Panc1 (cell line): ENCODE data around the gene CDH10. TPM values are rescaled to one million over a fixed set of nuclear protein-coding genes. Genes with fewer than 3 reads are reported as not detected.

ENCODE experiments used
- ATAC-seq: fragments of 200-7000 bp; cut with Tn5 transposase; 2 replicates; pipeline ENCODE4 v1.9.1; 2020; ENCODE audit warnings: mild to moderate bottlenecking, moderate library complexity
- BruUV-seq: library from RNA; stranded (reverse); fragments of 400-500 nt; replicated peaks from 2 replicates; lab custom pipeline; 2021; lab: Mats Ljungman, UMichigan
- CTCF ChIA-PET: fragments of 300-600 bp; sonication (Branson Sonifier 250); formaldehyde crosslinking; loops from one replicate; lab custom pipeline; 2022; ENCODE audit warnings: antibody characterized with exemption; lab: Charles Lee
- POLR2A ChIA-PET: fragments of 300-600 bp; sonication (Branson Sonifier 250); formaldehyde crosslinking; loops from one replicate; lab custom pipeline; 2022; ENCODE audit warnings: antibody characterized with exemption; lab: Charles Lee
- DNase-seq: peaks from one replicate; pipeline ENCODE4 v3.0.0-alpha.2; 2010; ENCODE audit warnings: low read depth, low spot score
- H3K27ac ChIP-seq: 2 replicates; pipeline ENCODE4 v1.5.1; 2011; ENCODE audit warnings: mild to moderate bottlenecking, low read length, inconsistent platforms
- H3K27me3 ChIP-seq: fragments of 200-500 bp; sonication (Bioruptor generic); 2 replicates; pipeline ENCODE4 v1.6.0; 2014; ENCODE audit warnings: low read length, inconsistent platforms; ENCODE audit not compliant: control insufficient read depth, insufficient read depth
- H3K36me3 ChIP-seq: fragments of 200-500 bp; sonication (Bioruptor generic); 2 replicates; pipeline ENCODE4 v1.5.1; 2014; ENCODE audit warnings: inconsistent platforms, mild to moderate bottlenecking, low read length, moderate library complexity; ENCODE audit not compliant: control insufficient read depth, insufficient read depth
- H3K4me1 ChIP-seq: 2 replicates; pipeline ENCODE4 v1.5.1; 2011; ENCODE audit warnings: inconsistent platforms, mild to moderate bottlenecking, low read length, moderate library complexity; ENCODE audit not compliant: control insufficient read depth, insufficient read depth
- H3K4me3 ChIP-seq, 2 experiments: 2 replicates each; pipeline ENCODE4 v1.5.1; 2011 to 2012; ENCODE audit warnings: low read depth in 2 of 2, low read length in 2 of 2, mild to moderate bottlenecking in 2 of 2, inconsistent platforms in 1 of 2, moderate library complexity in 1 of 2
- H3K9me3 ChIP-seq: fragments of 200-500 bp; sonication (Bioruptor generic); 2 replicates; pipeline ENCODE4 v1.5.1; 2014; ENCODE audit warnings: low read depth, mild to moderate bottlenecking, inconsistent platforms, low read length, moderate library complexity; ENCODE audit not compliant: control insufficient read depth, insufficient read depth
- CTCF ChIP-seq: fragments of 450-650 bp; IDR thresholded peaks from 2 replicates; pipeline ENCODE4 v1.5.1; 2017; ENCODE audit warnings: mild to moderate bottlenecking
- POLR2AphosphoS5 ChIP-seq: IDR thresholded peaks from 2 replicates; pipeline ENCODE4 v1.6.1; 2012; ENCODE audit warnings: mild to moderate bottlenecking, low read depth, low read length, moderate library complexity
- REST ChIP-seq, 2 experiments: IDR thresholded peaks; 2 replicates each; pipeline ENCODE4 v1.6.1; 2011 to 2012; ENCODE audit warnings: low read depth in 2 of 2, control low read depth in 1 of 2, low read length in 1 of 2, mild to moderate bottlenecking in 1 of 2, moderate library complexity in 1 of 2; ENCODE audit not compliant: insufficient read depth in 1 of 2
- SIN3A ChIP-seq: IDR thresholded peaks from 2 replicates; pipeline ENCODE4 v1.6.1; 2012; ENCODE audit warnings: low read depth, mild to moderate bottlenecking, low read length, moderate library complexity, borderline replicate concordance; ENCODE audit not compliant: insufficient read depth
- TCF7L2 ChIP-seq: IDR thresholded peaks from 2 replicates; pipeline ENCODE4 v1.6.1; 2011; ENCODE audit warnings: mild to moderate bottlenecking, low read depth, low read length, inconsistent platforms
- in situ Hi-C: cut with HindIII; loops from 2 replicates; pipeline ENCODE4 v1.10.0; 2016; ENCODE audit warnings: low sequenced_read_pairs, low pct_unique_long_range_greater_than_20kb
- intact Hi-C: fragments of 100-400 bp; cut with micrococcal nuclease; formaldehyde crosslinking; loops from one replicate; pipeline ENCODE4 v1.10.0; 2022; ENCODE audit not compliant: unreplicated experiment
- total RNA-seq: library from RNA; stranded (reverse); gene quantifications from one replicate; pipeline ENCODE4 v1.2.1, GENCODE V29; 2021; ENCODE audit not compliant: unreplicated experiment

The CDH10 gene
- total RNA-seq, 1 experiment from 2014 or later, result 0.72 TPM

DNA sequence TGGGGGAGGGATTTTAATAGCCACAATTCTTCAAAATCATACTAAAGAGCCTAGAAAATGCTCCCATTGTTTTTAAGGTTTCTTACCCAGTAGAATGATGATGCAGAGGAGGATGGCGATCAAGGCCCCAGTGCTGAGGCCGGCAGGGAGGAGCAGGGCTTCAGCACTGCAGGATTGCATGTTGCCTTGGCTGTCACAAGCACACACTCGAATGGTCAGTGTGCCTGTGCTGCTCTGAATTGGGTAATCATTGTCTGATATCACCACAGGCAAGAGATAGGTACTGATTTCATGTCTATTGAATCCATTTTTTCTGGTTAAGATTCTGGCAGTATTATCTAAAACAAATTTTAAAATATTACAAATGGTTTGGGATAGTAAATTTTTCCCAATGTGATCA is 153.3 kb downstream of the CDH10 start:
- ChIA-PET CTCF (no interaction called here), POLR2A (no interaction called here)
- TF ChIP-seq TCF7L2 (no peak), CTCF (no peak), POLR2AphosphoS5 (no peak), REST (IDR thresholded peaks at IDR 0.05; ENCODE audit: insufficient read depth in 1 of 2, low read depth in 2 of 2, low read length in 1 of 2) (no peak), SIN3A (no peak)
- Histone ChIP-seq H3K36me3 (no peaks in the 10 kb centered on the region), H3K4me1 (no peaks in the 10 kb centered on the region), H3K27me3 (no peaks in the 10 kb centered on the region), H3K4me3 (no peak overlapping the region), H3K9me3 (no peaks in the 10 kb centered on the region), H3K27ac (no peak overlapping the region)
- ATAC-seq (no peak), DNase-seq (no peak)
- intact Hi-C loops (no loop called here), in situ Hi-C loops (no loop called here)
- no TSS peak for BruUV-seq

GRCh38 chr5:24487368-24488229 is 157.2 kb downstream of the CDH10 start:
- H3K27me3 ChIP-seq, result no peaks in the 10 kb centered on the region
- H3K9me3 ChIP-seq, result no peaks in the 10 kb centered on the region
- no peaks in the 10 kb centered on the region for H3K4me1 ChIP-seq
- no TSS peak for BruUV-seq
- intact Hi-C loops (no loop called here), in situ Hi-C loops (no loop called here)
- TF ChIP-seq REST (IDR thresholded peaks at IDR 0.05; ENCODE audit: insufficient read depth in 1 of 2, low read depth in 2 of 2, low read length in 1 of 2), result no peak
- TF ChIP-seq SIN3A, result no peak
- no peak for TF ChIP-seq CTCF
- TF ChIP-seq TCF7L2, result no peak
- no peak for TF ChIP-seq POLR2AphosphoS5
- POLR2A ChIA-PET, result no interaction called here
- no peaks in the 10 kb centered on the region for H3K36me3 ChIP-seq
- DNase-seq (no peak), ATAC-seq (no peak)
- no peak overlapping the region for H3K4me3 ChIP-seq
- H3K27ac ChIP-seq, result no peak overlapping the region
- CTCF ChIA-PET, result interaction anchor here (0.6 kb wide), 1 partner anchor 40 kb away, joined by 4 read pairs; no protein-coding TSS in a partner anchor
